Measurements from ENCODE around the gene SLC33A1. TPM values are rescaled to one million over a fixed set of nuclear protein-coding genes. Genes with fewer than 3 reads are reported as not detected.
A peak's percentile ranks its signal among the peaks of the same experiment; 100 is the strongest.
"Not testable (repeated sequence)": the region's sequence is repeated elsewhere in the genome, so short reads cannot be mapped to it uniquely, and the experiment has no call there.

SLC33A1 gene
- total RNA-seq, 1 donor from 2014 or later, result 30.6 TPM

- Mint-ChIP-seq H3K27ac (ENCODE audit: unreplicated experiment) (peak overlapping the region; percentile 4), H3K27me3 (ENCODE audit: unreplicated experiment) (no peaks in the 10 kb centered on the region), H3K4me1 (ENCODE audit: unreplicated experiment) (peaks cover 22% of the 10 kb centered on the region), H3K9me3 (ENCODE audit: unreplicated experiment) (no peaks in the 10 kb centered on the region), H3K36me3 (ENCODE audit: unreplicated experiment) (peaks cover 6% of the 10 kb centered on the region), H3K4me3 (ENCODE audit: unreplicated experiment) (no peak overlapping the region)
- TF ChIP-seq, protein P1, sequence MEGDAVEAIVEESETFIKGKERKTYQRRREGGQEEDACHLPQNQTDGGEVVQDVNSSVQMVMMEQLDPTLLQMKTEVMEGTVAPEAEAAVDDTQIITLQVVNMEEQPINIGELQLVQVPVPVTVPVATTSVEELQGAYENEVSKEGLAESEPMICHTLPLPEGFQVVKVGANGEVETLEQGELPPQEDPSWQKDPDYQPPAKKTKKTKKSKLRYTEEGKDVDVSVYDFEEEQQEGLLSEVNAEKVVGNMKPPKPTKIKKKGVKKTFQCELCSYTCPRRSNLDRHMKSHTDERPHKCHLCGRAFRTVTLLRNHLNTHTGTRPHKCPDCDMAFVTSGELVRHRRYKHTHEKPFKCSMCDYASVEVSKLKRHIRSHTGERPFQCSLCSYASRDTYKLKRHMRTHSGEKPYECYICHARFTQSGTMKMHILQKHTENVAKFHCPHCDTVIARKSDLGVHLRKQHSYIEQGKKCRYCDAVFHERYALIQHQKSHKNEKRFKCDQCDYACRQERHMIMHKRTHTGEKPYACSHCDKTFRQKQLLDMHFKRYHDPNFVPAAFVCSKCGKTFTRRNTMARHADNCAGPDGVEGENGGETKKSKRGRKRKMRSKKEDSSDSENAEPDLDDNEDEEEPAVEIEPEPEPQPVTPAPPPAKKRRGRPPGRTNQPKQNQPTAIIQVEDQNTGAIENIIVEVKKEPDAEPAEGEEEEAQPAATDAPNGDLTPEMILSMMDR (IDR thresholded peaks at IDR 0.05), result no peak
- no peak for DNase-seq (ENCODE audit: extremely low spot score, unreplicated experiment)
These were observed 35.0 kb upstream of the SLC33A1 start for GRCh38 chr3:155889212-155889611.

DNA sequence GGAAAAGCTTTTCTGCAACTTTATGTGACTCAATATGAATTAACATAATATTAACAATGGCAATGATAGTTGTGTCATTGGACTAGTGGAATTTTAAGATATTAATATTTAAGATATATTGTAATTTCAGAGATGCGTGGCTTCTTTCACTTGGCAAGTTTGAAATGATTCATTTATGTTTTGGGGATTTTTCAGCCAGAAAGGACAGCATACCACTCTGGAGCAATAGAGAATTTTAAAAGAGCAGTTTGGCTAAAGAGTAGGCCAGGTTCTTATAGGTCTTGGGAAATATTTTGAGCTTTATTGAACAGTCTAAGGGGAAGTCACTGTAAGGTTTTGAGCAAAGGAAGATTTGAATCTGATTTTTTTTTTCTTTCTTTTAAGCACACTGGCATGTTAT is 32.7 kb upstream of the SLC33A1 start:
- no peak overlapping the region for H3K4me3 Mint-ChIP-seq (ENCODE audit: unreplicated experiment)
- DNase-seq (ENCODE audit: extremely low spot score, unreplicated experiment), result no peak
- H3K9me3 Mint-ChIP-seq (ENCODE audit: unreplicated experiment), result no peaks in the 10 kb centered on the region
- H3K27ac Mint-ChIP-seq (ENCODE audit: unreplicated experiment), result no peak overlapping the region
- peaks cover 26% of the 10 kb centered on the region for H3K4me1 Mint-ChIP-seq (ENCODE audit: unreplicated experiment)
- H3K27me3 Mint-ChIP-seq (ENCODE audit: unreplicated experiment), result no peaks in the 10 kb centered on the region
- TF ChIP-seq, protein P1 (IDR thresholded peaks at IDR 0.05), result no peak
- H3K36me3 Mint-ChIP-seq (ENCODE audit: unreplicated experiment), result no peaks in the 10 kb centered on the region

DNA sequence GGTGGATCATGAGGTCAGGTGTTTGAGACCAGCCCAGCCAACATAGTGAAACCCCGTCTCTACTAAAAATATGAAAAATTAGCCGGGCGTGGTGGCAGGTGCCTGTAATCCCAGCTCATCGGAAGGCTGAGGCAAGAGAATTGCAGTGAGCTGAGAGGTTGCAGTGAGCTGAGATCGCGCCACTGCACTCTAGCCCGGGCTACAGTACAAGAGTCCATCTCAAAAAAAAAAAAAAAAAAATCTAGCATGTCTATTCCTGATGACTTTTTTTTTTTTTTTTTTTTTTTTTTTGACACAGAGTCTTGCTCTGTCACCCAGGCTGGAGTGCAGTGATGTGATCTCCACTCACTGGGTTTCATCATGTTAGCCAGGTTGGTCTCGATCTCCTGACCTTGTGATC is 32.1 kb upstream of the SLC33A1 start:
- Mint-ChIP-seq H3K4me1 (ENCODE audit: unreplicated experiment) (peaks cover 26% of the 10 kb centered on the region), H3K27ac (ENCODE audit: unreplicated experiment) (peak overlapping the region; percentile 14)
- H3K27me3 Mint-ChIP-seq (ENCODE audit: unreplicated experiment); DNase-seq (ENCODE audit: extremely low spot score, unreplicated experiment); H3K9me3 Mint-ChIP-seq (ENCODE audit: unreplicated experiment); H3K36me3 Mint-ChIP-seq (ENCODE audit: unreplicated experiment); H3K4me3 Mint-ChIP-seq (ENCODE audit: unreplicated experiment): not testable (repeated sequence)

GRCh38 chr3:155885292-155885691 is 31.1 kb upstream of the SLC33A1 start:
- H3K9me3 Mint-ChIP-seq (ENCODE audit: unreplicated experiment), result no peaks in the 10 kb centered on the region
- H3K4me3 Mint-ChIP-seq (ENCODE audit: unreplicated experiment), result no peak overlapping the region
- H3K27me3 Mint-ChIP-seq (ENCODE audit: unreplicated experiment), result no peaks in the 10 kb centered on the region
- TF ChIP-seq, protein P1 (IDR thresholded peaks at IDR 0.05), result no peak
- no peak overlapping the region for H3K27ac Mint-ChIP-seq (ENCODE audit: unreplicated experiment)
- no peak for DNase-seq (ENCODE audit: extremely low spot score, unreplicated experiment)
- H3K4me1 Mint-ChIP-seq (ENCODE audit: unreplicated experiment), result peaks cover 20% of the 10 kb centered on the region
- no peaks in the 10 kb centered on the region for H3K36me3 Mint-ChIP-seq (ENCODE audit: unreplicated experiment)

DNA sequence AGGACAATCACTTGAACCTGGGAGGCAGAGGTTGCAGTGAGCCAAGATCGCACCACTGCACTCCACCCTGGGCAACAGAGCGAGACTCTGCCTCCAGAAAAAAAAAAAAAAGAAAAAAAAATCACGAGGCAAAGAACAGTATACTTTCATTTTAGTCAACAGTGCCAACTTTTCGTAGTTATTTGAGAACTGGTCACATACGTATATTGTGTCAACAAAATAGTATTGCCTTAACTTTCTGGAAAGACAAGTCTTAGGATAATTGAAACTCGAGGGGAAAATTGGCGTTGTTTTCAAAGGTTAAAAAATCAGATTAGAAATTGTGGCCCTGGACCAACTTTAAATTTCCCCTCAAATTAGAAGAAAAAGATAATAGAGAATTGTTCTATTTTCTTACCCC is 30.1 kb upstream of the SLC33A1 start:
- Mint-ChIP-seq H3K4me3 (ENCODE audit: unreplicated experiment) (no peak overlapping the region), H3K4me1 (ENCODE audit: unreplicated experiment) (peaks cover 17% of the 10 kb centered on the region), H3K27me3 (ENCODE audit: unreplicated experiment) (no peaks in the 10 kb centered on the region), H3K27ac (ENCODE audit: unreplicated experiment) (no peak overlapping the region), H3K36me3 (ENCODE audit: unreplicated experiment) (no peaks in the 10 kb centered on the region), H3K9me3 (ENCODE audit: unreplicated experiment) (no peaks in the 10 kb centered on the region)
- TF ChIP-seq, protein P1 (IDR thresholded peaks at IDR 0.05), result no peak
- DNase-seq (ENCODE audit: extremely low spot score, unreplicated experiment), result no peak

DNA sequence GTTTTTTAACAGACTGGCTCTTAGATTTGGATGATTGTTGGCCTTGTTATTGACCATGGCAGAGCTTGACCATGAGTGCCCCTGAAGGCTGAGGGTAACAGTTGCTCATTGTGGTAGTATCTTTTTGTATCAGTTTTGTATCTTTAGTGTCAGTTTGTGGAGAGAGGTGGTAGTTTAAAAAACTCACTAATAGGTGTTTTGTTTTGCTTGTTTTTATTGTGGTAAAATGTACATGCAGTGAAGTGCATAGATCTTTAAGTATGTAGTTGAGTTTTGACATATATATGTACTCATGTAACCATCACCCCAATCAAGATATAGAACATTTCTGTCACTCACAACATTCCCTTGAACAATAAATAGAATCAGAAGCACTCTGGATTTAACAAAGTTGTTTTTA is 26.1 kb upstream of the SLC33A1 start:
- Mint-ChIP-seq H3K9me3 (ENCODE audit: unreplicated experiment) (no peaks in the 10 kb centered on the region), H3K27me3 (ENCODE audit: unreplicated experiment) (no peaks in the 10 kb centered on the region), H3K4me1 (ENCODE audit: unreplicated experiment) (peaks cover 17% of the 10 kb centered on the region), H3K36me3 (ENCODE audit: unreplicated experiment) (no peaks in the 10 kb centered on the region), H3K4me3 (ENCODE audit: unreplicated experiment) (no peak overlapping the region), H3K27ac (ENCODE audit: unreplicated experiment) (no peak overlapping the region)
- TF ChIP-seq, protein P1 (IDR thresholded peaks at IDR 0.05), result no peak
- DNase-seq (ENCODE audit: extremely low spot score, unreplicated experiment), result no peak
